Activated CD4-positive, CD25-positive, alpha-beta regulatory T cell treated with anti-CD3 and anti-CD28 coated beads, Interleukin-2, amount 50 U/mL, for 16 hours (primary cell): ENCODE measurements around the gene PARVG.
"Not testable (repeated sequence)": the region's sequence is repeated elsewhere in the genome, so short reads cannot be mapped to it uniquely, and the experiment has no call there.

Source experiments
- DNase-seq: peaks from one replicate; pipeline ENCODE4 v3.0.0-alpha.2; 2020; ENCODE audit warnings: low read depth, low spot score

PARVG gene

DNA sequence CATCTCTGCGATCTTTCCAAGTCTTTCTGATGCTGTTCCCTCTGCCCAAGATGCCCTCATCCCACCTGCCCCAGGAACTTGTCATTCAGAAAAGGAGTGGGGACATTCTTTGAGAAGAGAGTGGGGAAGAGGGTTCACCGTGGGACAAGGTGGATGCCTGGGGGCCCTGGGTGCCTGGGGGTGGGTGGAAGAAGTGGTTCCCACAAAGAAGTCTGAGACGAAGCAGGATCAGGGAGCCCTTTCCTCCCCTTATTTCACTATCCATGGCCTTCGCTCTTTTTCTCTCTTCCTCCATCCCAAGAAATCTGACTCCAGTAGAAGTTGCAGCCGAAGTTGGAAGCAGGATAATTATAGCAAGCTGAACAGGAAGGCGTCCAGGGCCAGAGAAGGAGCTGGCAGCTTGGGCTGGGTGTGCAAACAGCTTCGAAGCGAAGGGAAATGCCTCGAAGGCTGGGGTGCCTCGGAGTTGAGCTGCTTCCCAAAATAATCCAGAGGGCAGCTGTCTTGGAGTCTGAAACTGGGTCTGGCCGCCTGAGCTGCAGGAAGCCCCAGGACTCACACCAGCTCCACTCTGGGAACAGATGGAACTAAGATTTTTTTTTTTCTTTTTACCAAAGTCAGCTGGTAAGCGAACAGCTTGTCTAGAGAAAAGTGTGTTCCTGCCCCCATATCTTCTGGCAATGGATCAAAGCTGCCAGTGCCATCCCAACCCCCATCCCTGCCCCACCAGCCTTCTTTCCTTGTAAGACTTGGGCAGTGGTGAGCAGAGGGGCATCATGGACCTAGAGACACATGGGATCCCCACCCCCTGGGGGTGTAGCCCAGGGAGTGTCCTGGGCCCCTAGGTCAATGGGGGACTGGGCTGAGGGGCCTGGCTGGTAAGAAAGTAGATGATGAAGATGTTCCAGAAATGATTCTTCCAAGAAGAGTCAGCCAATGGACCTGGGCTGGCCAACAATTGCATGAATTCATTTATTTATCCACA, 31.5 kb downstream of the PARVG start:
- DNase-seq = no peak

DNA sequence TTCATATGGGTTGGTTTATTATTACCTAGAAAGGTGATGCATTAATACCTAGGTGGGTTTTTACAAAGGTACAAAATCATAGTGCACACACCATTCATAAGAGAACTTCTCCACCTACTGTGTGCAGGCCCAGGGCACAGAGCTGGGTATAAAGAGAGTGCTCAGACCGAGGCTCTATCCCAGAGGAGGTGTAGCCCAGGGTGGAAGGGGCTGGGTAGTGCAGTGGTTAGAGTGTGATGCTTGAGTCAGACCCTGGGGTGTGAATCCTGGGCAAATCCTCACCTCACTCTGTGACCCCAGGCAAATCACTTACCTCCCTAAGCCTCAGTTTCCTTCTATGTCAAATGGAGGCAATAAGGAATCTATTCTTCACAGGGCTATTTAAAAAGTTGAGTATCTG, 32.2 kb downstream of the PARVG start:
- DNase-seq = no peak

GRCh38 chr22:44213489-44214043, 32.8 kb downstream of the PARVG start:
- no peak for DNase-seq

GRCh38 chr22:44214187-44214586, 33.5 kb downstream of the PARVG start:
- DNase-seq = no peak

GRCh38 chr22:44214764-44215163, 34.0 kb downstream of the PARVG start:
- no peak for DNase-seq

DNA sequence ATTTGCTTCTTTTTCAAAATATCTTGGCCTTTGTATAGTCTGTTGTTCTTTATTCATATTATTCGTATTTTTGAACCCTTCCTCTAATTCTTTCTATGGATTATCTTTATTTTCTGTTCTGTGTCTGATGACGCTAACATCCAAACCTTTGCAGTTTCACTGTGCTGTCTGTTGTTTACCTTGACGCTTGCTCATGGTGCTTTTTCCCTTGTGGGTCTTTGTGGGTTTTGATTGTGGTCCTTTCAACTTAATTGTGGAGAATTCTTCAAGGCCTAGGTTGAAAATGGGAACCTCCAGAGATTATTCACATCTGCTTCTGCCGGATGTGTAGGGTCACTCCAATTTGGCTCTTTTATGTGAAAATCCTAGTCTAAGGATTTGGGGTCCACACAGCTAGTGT, 34.6 kb downstream of the PARVG start:
- no peak for DNase-seq

GRCh38 chr22:44217346-44217745, 36.6 kb downstream of the PARVG start:
- no peak for DNase-seq

- no peak for DNase-seq
These were observed 37.3 kb downstream of the PARVG start for GRCh38 chr22:44218071-44218470.

DNA sequence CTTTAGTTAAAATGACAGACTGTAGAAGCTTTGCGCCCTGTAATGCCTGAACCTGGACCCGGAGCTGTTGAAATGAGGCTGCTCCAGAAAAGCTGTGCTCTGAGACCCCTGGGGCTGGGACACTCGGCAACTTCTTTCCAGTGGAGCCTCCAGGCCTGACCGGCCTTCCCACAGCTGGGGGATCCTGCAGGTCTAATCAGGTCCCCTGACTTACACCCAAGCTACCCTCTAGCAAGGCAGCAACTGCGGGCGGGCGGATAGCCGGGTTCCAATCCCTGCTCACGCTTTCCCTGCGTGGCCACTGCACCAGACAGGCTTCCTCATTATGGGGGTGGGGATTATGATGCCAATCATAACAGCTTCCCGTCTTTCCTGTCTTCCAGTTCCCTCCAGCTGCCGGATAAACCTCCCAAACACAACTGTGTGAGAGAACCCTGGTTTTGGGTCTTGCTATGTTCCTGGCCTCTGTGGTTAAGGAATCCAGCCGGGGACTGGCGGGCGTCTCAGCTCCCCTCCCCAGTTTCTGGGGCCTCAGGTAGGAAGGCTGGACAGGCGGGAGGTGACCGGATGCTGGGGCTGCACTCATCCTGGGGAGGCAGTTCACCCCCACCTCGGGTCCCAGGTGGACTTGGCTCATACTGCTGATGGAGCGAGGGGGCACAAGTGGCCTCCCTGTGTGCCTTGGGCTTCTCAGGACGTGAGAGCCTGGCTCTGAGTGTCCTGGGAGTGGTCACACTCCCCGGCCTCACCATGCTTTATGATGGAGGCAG, 38.6 kb downstream of the PARVG start:
- no peak for DNase-seq

DNA sequence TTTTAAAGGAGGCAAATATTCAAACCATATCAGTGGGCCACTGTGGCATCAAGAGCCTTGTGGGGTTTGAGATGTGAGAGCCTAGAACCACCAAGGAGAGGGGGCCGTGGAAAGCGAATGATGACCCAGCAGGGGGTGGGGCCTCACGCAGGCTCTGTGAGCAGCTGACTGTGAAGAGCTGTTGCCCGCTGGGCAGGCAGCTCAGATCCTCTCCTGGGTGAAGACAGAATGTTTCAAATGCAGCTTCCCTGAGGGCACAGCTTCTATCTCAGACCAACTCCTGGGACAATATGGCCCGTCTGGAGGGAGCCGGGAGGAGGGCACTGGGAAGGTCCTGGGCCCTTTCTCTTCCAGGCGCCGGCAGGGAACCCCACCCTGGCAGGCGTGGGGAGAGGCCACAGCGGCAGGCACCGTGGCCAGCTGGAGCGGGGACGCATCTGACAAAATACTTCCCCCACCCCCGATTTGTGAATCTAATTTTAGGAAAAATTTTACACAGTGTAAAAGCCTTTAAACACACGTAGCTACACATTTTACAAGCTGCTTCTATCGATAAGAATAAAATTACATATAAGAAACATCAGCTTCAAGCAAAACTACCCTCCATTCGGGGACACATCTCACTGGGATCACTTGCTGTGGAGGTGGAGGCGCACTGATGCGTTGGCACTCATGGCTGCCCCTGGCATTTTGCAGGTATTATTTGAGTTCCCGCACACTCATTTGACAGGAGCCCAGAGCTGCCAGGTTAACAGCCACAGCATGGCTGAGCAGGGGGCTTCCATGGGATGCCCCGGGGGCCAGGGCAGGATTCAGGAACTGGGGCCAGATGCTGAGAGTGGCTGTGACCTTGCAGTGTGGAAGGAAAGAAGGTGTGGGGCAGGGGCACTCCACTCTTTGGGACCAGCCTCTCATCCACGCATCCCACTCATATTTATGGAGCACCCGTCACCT, 40.3 kb downstream of the PARVG start:
- no peak for DNase-seq

GRCh38 chr22:44221710-44222475, 41.2 kb downstream of the PARVG start:
- DNase-seq = no peak

GRCh38 chr22:44224166-44224565, 43.4 kb downstream of the PARVG start:
- no peak for DNase-seq

DNA sequence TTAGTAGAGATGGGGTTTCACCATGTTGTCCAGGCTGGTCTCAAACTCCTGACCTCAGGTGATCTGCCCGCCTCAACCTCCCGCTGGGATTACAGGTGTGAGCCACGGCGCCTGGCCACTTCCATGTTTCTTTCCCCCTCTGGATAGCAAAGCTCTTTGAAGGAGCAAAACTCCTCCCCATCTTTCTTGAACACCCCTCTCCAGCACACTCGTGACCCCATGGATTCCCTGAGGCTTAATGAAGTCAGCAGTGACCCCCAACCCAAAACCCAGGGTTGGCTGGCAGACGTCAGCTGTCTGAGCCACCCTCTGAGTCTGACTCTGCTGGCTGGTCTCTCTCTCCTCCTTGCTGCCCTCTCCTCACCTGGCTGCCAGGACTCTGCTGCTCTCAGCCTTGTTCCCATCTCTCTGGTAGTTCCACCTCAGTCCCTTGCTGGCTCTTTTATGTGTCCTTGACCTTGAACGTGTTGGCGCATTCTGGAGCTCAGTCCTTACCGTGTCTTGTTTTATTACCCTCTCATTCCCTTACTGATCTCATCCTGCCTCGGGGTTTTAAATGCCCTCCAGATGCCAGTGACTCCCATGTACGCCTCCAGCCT, 44.5 kb downstream of the PARVG start:
- no peak for DNase-seq

DNA sequence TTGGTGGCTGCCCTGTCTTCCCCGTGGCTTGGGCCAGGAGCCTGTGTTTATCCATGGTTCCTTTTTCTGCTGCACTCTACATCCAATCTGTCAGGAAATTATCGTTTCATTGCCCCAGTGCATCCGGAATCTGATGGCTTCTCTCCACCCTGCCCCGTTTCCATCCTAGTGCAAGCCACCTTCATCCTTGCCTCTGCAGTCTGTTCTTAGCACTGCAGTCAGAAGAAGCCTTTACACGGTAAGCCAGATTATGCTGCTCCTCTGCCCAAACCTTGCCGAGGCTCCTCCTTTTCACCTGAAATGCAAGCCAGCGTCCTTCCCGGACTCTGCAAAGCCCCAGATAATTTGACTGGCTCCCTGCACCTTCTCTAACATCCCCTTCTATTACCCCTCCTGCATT, 45.1 kb downstream of the PARVG start:
- DNase-seq = no peak

DNA sequence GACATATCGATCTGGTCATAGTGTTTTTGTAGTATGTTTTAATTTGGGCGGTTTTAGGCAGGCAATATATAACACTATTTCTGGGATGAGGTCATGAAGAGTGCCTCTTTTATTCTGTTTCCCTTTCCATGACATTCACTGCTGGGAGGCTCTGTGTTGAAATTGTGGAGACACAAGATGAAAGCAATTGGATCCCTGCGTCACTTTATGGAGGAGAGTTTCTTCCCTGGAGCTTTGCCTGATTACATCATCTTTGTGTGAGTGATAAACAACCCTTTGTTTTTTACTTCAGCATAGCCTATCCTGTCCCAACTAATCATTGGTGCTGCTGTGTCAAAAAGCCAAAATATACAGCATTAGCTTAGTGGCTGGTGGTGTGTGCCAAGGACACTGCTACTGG, 48.6 kb downstream of the PARVG start:
- no peak for DNase-seq

DNA sequence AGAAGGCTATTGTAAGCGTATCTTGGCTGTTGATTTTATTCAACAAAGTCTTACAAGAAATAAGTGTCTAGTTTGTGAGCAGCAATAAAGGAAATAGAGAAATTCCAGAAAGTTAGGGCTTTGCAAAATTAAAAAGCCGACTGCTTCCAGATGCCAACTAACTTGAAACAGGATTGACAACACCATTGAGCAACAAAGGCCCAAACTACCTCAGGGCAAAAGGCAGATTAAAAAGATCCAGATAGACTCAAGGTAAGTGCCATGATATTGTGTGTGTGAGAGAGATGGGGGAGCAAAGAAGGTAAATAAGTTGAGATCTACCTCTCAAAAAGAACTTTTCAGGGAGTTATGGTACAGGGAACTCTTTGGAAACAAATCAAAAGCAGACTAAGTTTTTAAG, 49.1 kb downstream of the PARVG start:
- DNase-seq = no peak

DNA sequence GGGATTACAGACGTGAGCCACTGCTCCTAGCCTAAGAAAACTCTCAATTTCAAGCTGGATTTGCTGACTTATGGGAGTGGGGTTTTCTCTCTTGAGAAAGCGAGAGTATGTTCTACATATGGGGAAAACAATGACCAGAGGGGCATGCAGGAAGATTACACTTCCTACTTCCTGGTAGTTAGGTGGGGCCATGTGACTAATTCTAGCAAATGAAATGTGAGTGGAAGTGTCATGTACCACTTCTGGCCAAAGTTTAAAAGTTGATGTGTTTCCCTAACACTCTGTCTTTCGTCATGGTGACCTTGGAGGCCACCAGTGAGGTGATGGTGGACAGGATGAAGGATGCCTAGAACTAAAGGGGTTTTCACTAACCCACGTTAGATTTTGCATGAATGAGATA, 50.5 kb downstream of the PARVG start:
- no peak for DNase-seq

GRCh38 chr22:44234372-44234771, 53.6 kb downstream of the PARVG start:
- not testable (repeated sequence) for DNase-seq

DNA sequence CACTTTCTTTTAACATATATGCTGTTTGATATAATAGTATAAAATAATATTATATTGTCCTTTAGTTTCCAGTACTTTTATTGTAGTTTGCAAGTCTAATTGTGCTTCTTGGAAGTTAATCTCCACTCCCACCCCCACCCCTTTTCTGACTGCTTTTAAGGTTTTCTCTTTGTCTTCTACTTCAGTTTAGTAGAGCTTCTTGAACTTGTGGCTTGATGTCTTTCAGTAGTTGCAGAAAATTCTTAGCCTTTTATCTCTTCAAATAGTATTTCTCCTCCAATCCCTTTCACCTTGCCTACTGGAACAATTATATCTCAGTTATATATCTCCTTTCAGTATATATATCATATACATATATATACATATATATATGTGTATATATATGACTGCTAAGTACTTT, 56.6 kb downstream of the PARVG start:
- no peak for DNase-seq

GRCh38 chr22:44241121-44241520, 60.4 kb downstream of the PARVG start:
- not testable (repeated sequence) for DNase-seq
